Activated CD8-positive, alpha-beta memory T cell treated with anti-CD3 and anti-CD28 coated beads, Interleukin-2, amount 50 U/mL, for 48 hours (primary cell): ENCODE data around the gene CDH23.
A peak's percentile ranks its signal among the peaks of the same experiment; 100 is the strongest.

Experiments used
- DNase-seq: peaks from one replicate; pipeline ENCODE4 v3.0.0-alpha.2; 2020

Gene CDH23

DNA sequence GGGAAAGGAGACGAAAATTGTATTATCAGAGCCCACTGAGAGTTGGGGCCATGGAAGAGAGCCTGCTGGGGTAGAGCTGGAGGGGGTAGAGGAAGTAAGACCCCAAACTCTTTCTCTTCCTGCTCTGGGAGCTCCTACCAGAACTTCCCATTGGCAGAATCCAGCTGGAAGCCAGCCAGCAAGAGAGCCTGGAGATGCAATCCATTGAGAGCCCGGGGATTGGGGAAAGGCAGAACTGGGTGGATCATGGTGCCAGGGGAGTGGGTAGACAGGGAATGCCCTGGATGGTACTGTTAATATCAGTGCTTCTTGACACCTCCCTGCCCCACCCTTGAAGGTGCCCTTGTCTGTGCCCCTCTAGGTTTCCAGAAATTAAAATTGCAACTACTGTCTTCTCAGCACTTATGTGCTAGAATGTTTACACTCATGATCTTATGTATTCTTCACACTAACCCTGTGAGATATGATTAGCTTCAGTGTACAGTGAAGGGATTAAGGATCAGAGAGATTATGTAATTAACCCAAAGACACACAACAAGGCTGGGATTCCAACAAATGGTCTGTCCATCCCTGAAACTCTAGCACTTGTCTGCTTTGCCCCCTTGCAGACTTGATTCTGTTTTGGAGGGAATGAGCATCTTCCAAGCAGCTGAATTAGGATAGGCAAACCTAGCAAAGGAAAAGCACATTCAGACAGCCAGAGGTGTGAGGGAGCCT is 168.7 kb downstream of the CDH23 start:
- no peak for DNase-seq

DNA sequence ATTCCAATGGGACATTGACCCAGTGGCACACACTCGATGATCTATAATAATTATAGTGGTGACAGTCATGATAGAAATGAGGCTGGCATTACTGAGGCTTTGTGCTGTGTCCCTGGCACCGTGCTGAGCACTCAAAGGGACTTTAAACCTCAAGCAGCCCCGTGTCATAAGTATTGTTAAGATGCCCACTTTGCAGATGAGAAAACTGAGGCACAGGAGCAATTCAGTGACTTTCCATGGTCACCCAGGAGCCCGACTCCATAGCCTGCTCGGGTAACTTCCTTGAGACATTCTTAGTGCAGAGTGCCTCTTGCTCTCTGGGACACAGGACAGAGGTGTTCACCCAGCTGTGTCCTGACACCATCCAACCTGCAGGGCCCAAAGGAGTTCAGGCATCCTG is 170.3 kb downstream of the CDH23 start:
- DNase-seq: no peak

DNA sequence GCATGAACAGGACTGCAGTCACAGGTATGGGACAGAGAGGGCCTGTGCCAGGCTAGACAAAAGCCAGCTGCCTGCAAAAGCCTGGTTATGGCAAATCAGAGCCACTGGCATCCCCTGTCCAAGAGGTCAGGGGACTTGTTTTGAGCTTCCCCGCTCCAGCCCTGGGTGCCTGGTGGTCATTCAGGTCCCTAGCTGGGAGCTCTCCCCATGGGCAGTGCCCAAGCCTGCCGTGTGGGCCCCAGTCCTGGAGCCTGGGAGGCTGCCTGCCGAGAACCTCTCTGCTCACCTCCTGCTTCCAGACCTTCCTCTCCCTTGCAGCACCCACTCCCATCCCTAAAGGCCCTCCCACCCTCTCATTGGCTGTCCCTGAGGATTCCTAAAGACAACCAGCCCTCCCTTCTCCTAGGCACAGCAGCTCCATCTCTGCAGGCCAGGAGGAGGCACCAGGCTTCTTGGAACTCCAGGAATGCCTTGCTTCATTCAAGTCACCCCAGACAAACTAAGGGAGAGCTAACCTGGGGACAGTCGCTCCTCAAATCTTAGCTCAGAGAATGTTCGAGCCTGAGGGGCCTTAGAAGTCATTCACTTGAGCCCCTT is 172.3 kb downstream of the CDH23 start:
- DNase-seq: no peak

- DNase-seq: peak; percentile 95
Measured at GRCh38 chr10:71569775-71570588, 173.3 kb downstream of the CDH23 start.

DNA sequence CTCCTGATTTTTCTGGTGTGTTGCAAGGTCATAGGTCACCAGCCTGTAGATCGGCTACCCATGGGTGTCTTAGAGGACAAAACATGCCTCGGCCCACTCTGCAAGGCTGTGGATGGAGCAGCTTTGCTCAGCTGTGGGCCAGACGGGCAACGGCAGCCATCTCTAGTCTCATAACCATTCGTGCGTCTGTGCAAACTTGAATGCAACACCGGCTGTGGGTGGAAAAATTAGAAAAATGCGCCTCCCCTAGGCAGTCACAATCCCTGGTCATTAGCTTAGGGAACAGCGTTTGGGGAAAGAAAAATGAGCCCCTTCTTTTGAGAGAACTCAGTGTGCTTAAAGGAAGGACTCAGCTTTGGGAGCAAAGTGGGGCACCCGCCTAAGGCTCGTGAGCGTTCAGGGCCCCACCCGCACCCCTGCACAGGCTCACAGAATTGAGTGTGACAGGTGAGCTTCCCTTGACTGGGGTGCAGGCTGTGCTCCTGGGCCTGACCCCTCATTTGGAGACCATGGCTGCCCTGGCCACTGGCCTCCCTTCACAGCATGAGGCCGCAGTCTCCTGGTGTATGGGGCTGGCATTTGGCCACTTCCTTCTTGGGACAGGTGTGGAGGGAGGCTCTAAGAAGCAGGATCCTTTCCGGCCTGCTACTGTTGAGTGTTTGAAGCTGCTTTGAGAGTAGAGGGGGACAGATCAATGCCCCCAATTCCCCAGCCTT is 174.9 kb downstream of the CDH23 start:
- DNase-seq: no peak

DNA sequence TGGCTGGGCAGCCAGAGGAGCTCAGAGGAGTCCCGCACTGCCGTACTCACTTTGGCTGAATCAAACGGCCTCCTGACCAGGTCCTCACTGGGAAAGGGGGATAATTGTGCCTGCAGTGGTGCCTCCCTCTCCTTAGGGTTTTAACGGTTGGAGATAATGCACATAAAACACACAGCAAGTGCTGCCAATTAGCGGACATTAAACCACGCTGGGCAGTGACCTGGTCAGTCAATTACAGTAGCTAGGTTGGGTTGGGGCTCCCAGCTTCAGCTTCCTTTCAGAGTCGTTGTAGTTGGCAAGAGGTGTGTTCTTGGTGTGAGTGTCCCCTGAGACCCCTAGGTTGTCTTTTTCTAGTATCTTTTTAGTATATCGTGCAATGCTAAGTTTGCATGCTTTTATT is 176.2 kb downstream of the CDH23 start:
- DNase-seq: no peak

- DNase-seq: no peak
Measured at GRCh38 chr10:71573562-71574518, 177.1 kb downstream of the CDH23 start.

DNA sequence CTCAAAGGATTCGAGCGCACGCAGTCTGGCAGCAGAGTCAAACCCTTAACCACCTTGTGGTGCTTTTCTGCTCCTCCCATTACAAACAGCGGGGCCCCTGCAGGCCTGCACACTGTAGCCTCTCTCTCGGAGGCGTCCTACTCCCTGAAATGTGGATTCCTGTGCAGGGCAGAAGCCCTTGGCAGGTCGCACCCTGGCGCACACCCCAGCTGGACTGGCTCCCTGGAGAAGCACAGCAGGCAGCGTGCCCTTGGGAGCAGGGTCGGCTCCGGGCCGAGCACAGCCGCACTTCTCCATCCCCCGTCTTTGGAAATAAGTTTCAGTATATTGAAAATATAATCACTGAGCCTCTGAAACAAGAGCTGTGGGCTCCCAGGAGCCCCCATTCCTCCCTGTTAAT is 178.7 kb downstream of the CDH23 start:
- no peak for DNase-seq

DNA sequence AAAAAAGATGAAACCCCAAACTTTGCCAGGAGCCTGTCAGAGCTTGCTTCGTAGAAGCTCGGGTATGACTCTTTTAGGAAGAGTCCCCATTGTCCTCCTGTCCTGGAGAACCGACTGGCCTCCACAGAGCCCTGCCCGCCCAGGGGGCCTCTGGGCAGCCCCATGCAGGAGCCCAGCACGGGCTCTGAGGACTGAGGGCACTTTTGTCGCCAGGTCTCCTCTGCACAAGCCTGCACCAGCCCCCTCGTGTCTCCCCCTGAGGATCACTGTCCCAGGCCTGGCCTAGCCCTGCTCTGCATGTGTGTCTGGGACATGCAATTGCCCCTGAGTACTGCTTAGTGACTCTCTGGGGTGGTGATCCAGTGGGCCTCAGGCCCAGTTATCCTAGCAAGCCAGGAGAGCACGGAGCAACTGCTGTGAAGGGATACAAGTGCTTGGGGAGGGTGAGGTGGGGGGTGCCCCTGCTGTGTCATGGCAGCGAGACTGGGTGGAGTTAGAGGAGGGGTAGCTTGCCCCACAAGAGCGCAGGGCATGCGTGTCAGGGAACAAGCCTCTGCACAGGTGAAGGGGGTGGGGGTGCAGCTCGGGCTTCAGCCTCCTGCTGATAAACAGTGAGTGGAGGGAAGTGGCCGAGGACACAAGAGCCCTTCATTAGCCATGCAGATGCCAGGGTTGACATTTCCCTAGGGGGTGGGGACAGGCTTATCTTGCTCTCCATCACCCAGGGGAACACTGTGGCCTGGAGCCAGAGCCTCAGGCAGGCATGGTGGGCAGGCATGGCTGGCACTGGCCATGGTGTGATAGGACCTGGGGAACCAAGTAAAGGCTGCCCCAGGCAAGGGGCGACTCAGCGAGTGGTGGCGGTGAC is 179.4 kb downstream of the CDH23 start:
- DNase-seq: no peak

DNA sequence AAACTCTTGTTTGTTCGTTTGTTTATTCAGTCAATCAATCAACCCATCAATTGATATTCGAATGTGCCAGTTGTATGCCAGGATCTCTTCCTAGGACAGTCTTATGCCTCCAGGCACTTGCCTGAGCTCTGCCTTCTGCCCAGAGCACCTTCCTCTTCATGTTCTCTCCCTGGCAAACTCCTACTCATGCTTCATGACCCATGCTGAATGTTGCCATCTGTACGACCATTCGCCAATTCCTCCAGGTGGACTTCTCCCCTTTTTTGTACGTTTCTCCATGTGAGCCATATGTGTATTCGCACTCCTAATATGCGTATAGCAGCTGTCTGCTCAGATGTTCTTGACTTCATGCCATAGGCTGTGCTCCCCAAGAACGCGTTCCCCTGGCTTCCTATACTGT is 180.1 kb downstream of the CDH23 start:
- no peak for DNase-seq

DNA sequence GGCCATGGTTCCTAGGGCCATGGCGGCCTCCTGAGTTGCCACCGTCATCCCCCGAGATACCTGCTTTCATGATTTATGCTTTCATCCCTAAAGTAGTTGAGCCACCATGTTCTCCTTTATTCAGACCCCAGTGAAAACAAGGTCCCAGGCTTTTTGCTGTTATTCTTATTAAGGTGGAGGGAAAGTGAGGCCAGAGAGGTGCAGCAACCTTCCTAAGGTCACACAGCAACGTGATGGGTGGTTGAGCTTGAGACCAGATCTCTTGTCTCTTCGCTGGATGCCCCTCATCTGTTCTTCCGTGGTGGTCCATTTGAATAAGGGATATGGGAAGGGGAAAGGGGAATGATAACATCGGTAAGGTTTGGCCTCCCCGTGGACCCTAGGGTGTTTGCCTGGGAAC is 180.6 kb downstream of the CDH23 start:
- DNase-seq: no peak

DNA sequence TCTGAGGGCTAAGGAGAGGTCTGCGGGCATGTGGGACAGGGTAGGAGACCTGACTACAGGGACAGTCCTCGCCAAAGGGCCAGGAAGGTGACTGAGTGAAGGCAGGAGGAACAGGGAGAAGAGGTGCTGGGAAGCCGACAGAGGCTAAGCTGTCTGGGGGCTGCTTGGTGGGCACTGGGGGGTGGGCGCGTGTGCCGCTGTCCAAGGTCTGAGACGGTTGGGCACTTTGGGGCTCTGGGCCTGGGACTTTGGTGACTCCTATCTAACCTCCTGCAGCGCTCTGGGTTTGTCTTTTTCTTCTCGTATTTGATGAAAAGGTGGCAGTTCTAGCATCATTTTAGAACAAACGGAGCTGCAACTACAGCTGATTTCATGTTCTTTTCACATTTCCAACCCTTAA is 181.3 kb downstream of the CDH23 start:
- no peak for DNase-seq

- no peak for DNase-seq
Measured at GRCh38 chr10:71579668-71580067, 182.9 kb downstream of the CDH23 start.

GRCh38 chr10:71580415-71580814 is 183.7 kb downstream of the CDH23 start:
- DNase-seq: no peak

- no peak for DNase-seq
Measured at GRCh38 chr10:71580926-71581325, 184.2 kb downstream of the CDH23 start.

- DNase-seq: no peak
Measured at GRCh38 chr10:71581376-71581775, 184.7 kb downstream of the CDH23 start.

DNA sequence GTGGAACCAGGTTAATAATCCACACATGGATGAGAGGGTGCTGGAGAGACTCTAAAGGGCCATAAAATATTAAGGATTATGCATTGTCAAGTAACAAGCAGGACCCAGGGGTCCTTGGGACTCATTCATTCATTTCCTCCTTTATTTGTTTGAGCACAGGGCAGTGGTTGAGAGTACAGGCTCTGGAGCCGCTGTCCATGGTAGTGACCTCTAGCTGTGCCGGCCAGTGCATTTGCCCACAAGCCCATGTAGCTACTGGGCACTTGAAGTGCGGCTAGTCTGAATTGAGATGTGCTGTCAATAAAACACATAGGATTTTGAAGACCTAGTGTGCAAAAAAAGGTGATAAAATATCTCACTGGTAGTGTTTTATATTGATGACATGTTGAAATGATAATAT is 185.3 kb downstream of the CDH23 start:
- DNase-seq: no peak

DNA sequence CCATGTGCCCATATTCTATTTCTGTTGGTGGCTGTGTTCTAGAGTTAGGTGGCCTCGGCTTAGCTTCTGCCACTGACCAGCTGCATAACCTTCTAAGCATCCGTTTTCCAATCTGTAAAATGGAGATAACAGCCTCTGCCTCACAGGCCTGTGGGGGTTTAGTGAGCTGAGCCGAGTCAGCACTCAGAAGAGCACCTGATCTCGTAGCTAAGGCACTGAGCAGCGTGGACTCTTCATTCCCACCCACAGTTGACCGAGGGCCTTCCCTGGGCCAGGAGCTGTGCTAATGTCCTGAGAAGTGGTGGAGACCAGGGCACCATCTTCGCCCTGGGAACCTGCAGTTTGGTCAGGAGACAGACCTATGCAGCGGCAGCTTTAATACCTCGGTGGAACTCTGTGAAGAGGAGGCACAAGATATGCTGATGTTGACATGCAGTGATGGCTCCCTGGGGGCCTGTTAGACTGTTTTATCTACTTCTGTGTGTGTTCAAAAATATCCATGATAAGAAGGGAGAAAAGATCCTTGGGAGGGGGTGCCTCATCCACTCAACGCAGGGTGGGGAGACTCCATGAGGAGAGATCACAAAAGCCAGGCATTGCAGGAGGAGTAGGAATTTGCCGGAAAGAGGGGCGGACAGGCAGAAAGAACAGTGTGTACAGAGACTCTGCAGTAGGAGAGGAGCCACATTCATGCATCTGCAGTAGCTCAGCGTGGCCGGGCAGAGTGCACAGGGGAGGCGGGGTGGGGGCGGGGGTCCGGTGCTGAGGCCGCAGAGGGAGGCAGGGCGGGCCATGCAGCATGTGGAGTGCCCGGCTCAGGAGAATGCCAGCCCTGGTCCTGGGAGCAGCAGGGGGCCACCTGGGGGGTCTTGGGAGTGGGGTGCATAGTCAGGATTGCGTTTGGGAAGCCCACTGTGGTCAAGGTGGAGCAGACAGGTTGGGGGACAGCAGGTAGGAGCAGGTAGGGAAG is 186.1 kb downstream of the CDH23 start:
- DNase-seq: no peak

DNA sequence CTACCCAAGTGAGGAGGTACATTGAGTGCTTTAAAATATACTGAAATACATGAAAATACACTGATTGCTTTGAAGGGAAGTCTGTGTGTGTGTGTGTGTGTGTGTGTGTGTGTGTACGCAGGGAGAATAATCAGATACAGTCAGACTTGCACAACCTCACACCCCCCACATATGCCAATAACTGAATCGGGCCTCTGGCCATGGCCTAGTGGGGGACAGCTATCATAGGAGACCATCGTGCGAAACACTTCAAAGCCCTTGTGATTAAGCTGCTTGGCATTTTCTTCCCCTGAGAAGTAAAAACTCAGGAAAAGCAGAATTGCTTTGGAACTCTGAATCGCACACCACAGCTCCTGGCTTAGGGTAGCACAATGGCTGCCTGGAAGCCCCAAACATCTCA is 187.7 kb downstream of the CDH23 start:
- DNase-seq: no peak
